LoVo (cell line): ENCODE results near the gene CACNA2D2.

Experiments
- DNase-seq: peaks from one replicate; pipeline ENCODE4 v3.0.0-alpha.2; 2016; ENCODE audit warnings: low spot score

Gene CACNA2D2

GRCh38 chr3:50459785-50460184 is 43.6 kb downstream of the CACNA2D2 start:
- DNase-seq = no peak

- no peak for DNase-seq
Observed at GRCh38 chr3:50457988-50458387, 45.4 kb downstream of the CACNA2D2 start.

- no peak for DNase-seq
Observed at GRCh38 chr3:50455161-50456018, 48.0 kb downstream of the CACNA2D2 start.

- no peak for DNase-seq
Observed at GRCh38 chr3:50454481-50455070, 48.9 kb downstream of the CACNA2D2 start.

- no peak for DNase-seq
Observed at GRCh38 chr3:50453907-50454306, 49.5 kb downstream of the CACNA2D2 start.

- no peak for DNase-seq
Observed at GRCh38 chr3:50450209-50450921, 53.1 kb downstream of the CACNA2D2 start.

GRCh38 chr3:50448752-50449539 is 54.5 kb downstream of the CACNA2D2 start:
- DNase-seq = no peak

GRCh38 chr3:50447290-50447840 is 56.1 kb downstream of the CACNA2D2 start:
- no peak for DNase-seq

GRCh38 chr3:50445919-50446318 is 57.5 kb downstream of the CACNA2D2 start:
- no peak for DNase-seq

- no peak for DNase-seq
Observed at GRCh38 chr3:50444782-50445181, 58.7 kb downstream of the CACNA2D2 start.

- DNase-seq = no peak
Observed at GRCh38 chr3:50444213-50444612, 59.2 kb downstream of the CACNA2D2 start.

- no peak for DNase-seq
Observed at GRCh38 chr3:50442945-50443579, 60.4 kb downstream of the CACNA2D2 start.

- no peak for DNase-seq
Observed at GRCh38 chr3:50441424-50442217, 61.8 kb downstream of the CACNA2D2 start.

GRCh38 chr3:50436114-50436674 is 67.2 kb downstream of the CACNA2D2 start:
- peak; percentile 2 for DNase-seq

- peak; percentile 2 for DNase-seq
Observed at GRCh38 chr3:50435371-50436113, 67.9 kb downstream of the CACNA2D2 start.

GRCh38 chr3:50433954-50434353 is 69.5 kb downstream of the CACNA2D2 start:
- no peak for DNase-seq

GRCh38 chr3:50430950-50431435 is 72.4 kb downstream of the CACNA2D2 start:
- no peak for DNase-seq

- DNase-seq = no peak
Observed at GRCh38 chr3:50430191-50430590, 73.2 kb downstream of the CACNA2D2 start.

GRCh38 chr3:50428007-50428633 is 75.3 kb downstream of the CACNA2D2 start:
- DNase-seq = no peak
